ENCODE data around the gene GHDC. TPM values are rescaled to one million over a fixed set of nuclear protein-coding genes. Genes with fewer than 3 reads are reported as not detected.

GHDC gene
- total and polyA plus RNA-seq, 2 donors (not counting 3 experiments of a cell fraction or from before 2014, with no cell fraction given) = 9.8 to 11.2 TPM

GRCh38 chr17:42180411-42180921 is 13.8 kb downstream of the GHDC start:
- dilution Hi-C loops (cut with MboI; ENCODE audit: extremely low pct_ligation_motif_present, low sequenced_read_pairs) = no loop called here

GRCh38 chr17:42179911-42180410 is 14.3 kb downstream of the GHDC start:
- intact Hi-C loops (cut with micrococcal nuclease) = loop anchor here (2.0 to 5.0 kb wide), 3 partner anchors 59 to 155 kb away; partner anchors contain the start of gene KAT2A
- H3K4me2 ChIP-seq (ENCODE audit: insufficient read depth, low read length) = no peak overlapping the region

More at GRCh38 chr17:42180411-42180921, 13.8 kb downstream of the GHDC start:
- ChIA-PET CTCF (interaction anchor here (0.9 to 5.6 kb wide), 14 partner anchors 16 to 279 kb away, joined by 3 to 52 read pairs (median 4); partner anchors contain the start of gene KAT2A), POLR2A (interaction anchor here (1.1 kb wide), 1 partner anchor 27 kb away, joined by 4 read pairs; no protein-coding TSS in a partner anchor)
- Histone ChIP-seq H3K9me3 (replicated peaks; ENCODE audit: control insufficient read depth, insufficient read depth, low read length) (no peaks in the 10 kb centered on the region), H3K4me2 (ENCODE audit: insufficient read depth, low read length) (peak overlapping the region; percentile 6), H3K9me1 (replicated peaks; ENCODE audit: control insufficient read depth, extremely low read depth, insufficient read depth, low read length) (no peaks in the 10 kb centered on the region), H3K27me3 (ENCODE audit: control insufficient read depth in 2 of 2, insufficient read depth in 2 of 2, low read length in 2 of 2) (peaks cover 9 to 13% of the 10 kb centered on the region in 2 experiments), H3K79me2 (ENCODE audit: control insufficient read depth, insufficient read depth, low read length) (no peaks in the 10 kb centered on the region), H3K9ac (replicated peaks; ENCODE audit: extremely low read depth, insufficient read depth, low read length) (no peak overlapping the region), H3K36me3 (ENCODE audit: control insufficient read depth in 2 of 2, extremely low read depth in 1 of 2, insufficient read depth in 2 of 2, low read length in 2 of 2) (no peaks in the 10 kb centered on the region), H2AFZ (ENCODE audit: low read depth, low read length) (no peak overlapping the region), H3K4me3 (replicated peaks in 1 of 3; ENCODE audit: insufficient read depth in 1 of 3, low read depth in 1 of 3, low read length in 3 of 3) (no peak overlapping the region), H3K4me1 (ENCODE audit: control insufficient read depth, extremely low read depth, insufficient read depth, low read length) (peaks cover 14% of the 10 kb centered on the region), H4K20me1 (replicated peaks; ENCODE audit: control insufficient read depth, extremely low read depth, insufficient read depth, low read length) (no peaks in the 10 kb centered on the region), H3K27ac (ENCODE audit: insufficient read depth, low read depth, low read length) (no peak overlapping the region)
- TF ChIP-seq EZH2 (IDR thresholded peaks at IDR 0.05; ENCODE audit: borderline replicate concordance, low read depth, low read length, severe bottlenecking) (peak; percentile 74), MAX (IDR thresholded peaks at IDR 0.05; ENCODE audit: insufficient read depth, insufficient read length) (no peak), POLR2A (IDR thresholded peaks at IDR 0.05; ENCODE audit: low read depth, low read length) (no peak)
- FAIRE-seq = no peak
- BruUV-seq (replicated peaks) = no TSS peak
- DNase-seq (ENCODE audit: low read depth, low spot score) = no peak
- intact Hi-C loops (cut with micrococcal nuclease) = loop anchor here (2.0 to 5.0 kb wide), 3 partner anchors 60 to 156 kb away; partner anchors contain the start of gene KAT2A

More at GRCh38 chr17:42179911-42180410, 14.3 kb downstream of the GHDC start:
- DNase-seq (ENCODE audit: low read depth, low spot score) (no peak), FAIRE-seq (peak; percentile 57)
- TF ChIP-seq EZH2 (IDR thresholded peaks at IDR 0.05; ENCODE audit: borderline replicate concordance, low read depth, low read length, severe bottlenecking) = no peak
- no peak for TF ChIP-seq POLR2A (IDR thresholded peaks at IDR 0.05; ENCODE audit: low read depth, low read length)
- no peak for TF ChIP-seq POLR2AphosphoS5 (IDR thresholded peaks at IDR 0.05; ENCODE audit: insufficient read depth, low read depth, low read length)
- TF ChIP-seq MAX (IDR thresholded peaks at IDR 0.05; ENCODE audit: insufficient read depth, insufficient read length) = no peak
- no peak for TF ChIP-seq FOS (IDR thresholded peaks at IDR 0.05; ENCODE audit: borderline replicate concordance, insufficient read depth, low read length)
- no peak for TF ChIP-seq JUN (IDR thresholded peaks at IDR 0.05; ENCODE audit: borderline replicate concordance, insufficient read depth, insufficient read length, low read depth)
- no peak for TF ChIP-seq GATA2 (IDR thresholded peaks at IDR 0.05; ENCODE audit: insufficient read depth, insufficient read length, low read depth, low read length)
- TF ChIP-seq CTCF (IDR thresholded peaks at IDR 0.05; ENCODE audit: extremely low read depth in 1 of 2, insufficient read depth in 1 of 2, low read depth in 1 of 2, low read length in 2 of 2) = no peak
- no peak for TF ChIP-seq MYC (IDR thresholded peaks at IDR 0.05; ENCODE audit: low read depth, low read length)
- H3K9me1 ChIP-seq (replicated peaks; ENCODE audit: control insufficient read depth, extremely low read depth, insufficient read depth, low read length) = no peaks in the 10 kb centered on the region
- peaks cover 14% of the 10 kb centered on the region for H3K4me1 ChIP-seq (ENCODE audit: control insufficient read depth, extremely low read depth, insufficient read depth, low read length)
- CTCF ChIA-PET = interaction anchor here (0.9 to 5.6 kb wide), 11 partner anchors 16 to 280 kb away, joined by 3 to 52 read pairs (median 4); partner anchors contain the start of gene KAT2A
- no peaks in the 10 kb centered on the region for H3K9me3 ChIP-seq (replicated peaks; ENCODE audit: control insufficient read depth, insufficient read depth, low read length)
- POLR2A ChIA-PET = interaction anchor here (1.1 kb wide), 1 partner anchor 26 kb away, joined by 4 read pairs; no protein-coding TSS in a partner anchor
- H2AFZ ChIP-seq (ENCODE audit: low read depth, low read length) = no peak overlapping the region
- no peak overlapping the region for H3K9ac ChIP-seq (replicated peaks; ENCODE audit: extremely low read depth, insufficient read depth, low read length)
- dilution Hi-C loops (cut with MboI; ENCODE audit: extremely low pct_ligation_motif_present, low sequenced_read_pairs) = no loop called here
- peaks cover 9 to 13% of the 10 kb centered on the region in 2 experiments for H3K27me3 ChIP-seq (ENCODE audit: control insufficient read depth in 2 of 2, insufficient read depth in 2 of 2, low read length in 2 of 2)
- no peak overlapping the region for H3K27ac ChIP-seq (ENCODE audit: insufficient read depth, low read depth, low read length)
- no peak overlapping the region for H3K4me3 ChIP-seq (replicated peaks in 1 of 3; ENCODE audit: insufficient read depth in 1 of 3, low read depth in 1 of 3, low read length in 3 of 3)
- H4K20me1 ChIP-seq (replicated peaks; ENCODE audit: control insufficient read depth, extremely low read depth, insufficient read depth, low read length) = no peaks in the 10 kb centered on the region
- H3K36me3 ChIP-seq (ENCODE audit: control insufficient read depth in 2 of 2, extremely low read depth in 1 of 2, insufficient read depth in 2 of 2, low read length in 2 of 2) = no peaks in the 10 kb centered on the region
- no peaks in the 10 kb centered on the region for H3K79me2 ChIP-seq (ENCODE audit: control insufficient read depth, insufficient read depth, low read length)
- no TSS peak for BruUV-seq (replicated peaks)

All from endothelial cell of umbilical vein (primary cell).